ENCODE results near the gene PDE3B. TPM values are rescaled to one million over a fixed set of nuclear protein-coding genes. Genes with fewer than 3 reads are reported as not detected.

The PDE3B gene
- polyA plus RNA-seq, 1 of the 3 experiments (the other 2 are of a cell fraction): 0.26 TPM

- Histone ChIP-seq H3K27ac (ENCODE audit: low read depth in 2 of 2, low read length in 1 of 2) (no peak overlapping the region), H3K4me3 (ENCODE audit: low read depth in 2 of 2, low read length in 1 of 2) (no peak overlapping the region), H3K4me1 (ENCODE audit: control insufficient read depth in 1 of 2, insufficient read depth in 2 of 2, low read depth in 1 of 2, low read length in 1 of 2) (peaks cover 0 to 9% of the 10 kb centered on the region in 2 experiments; a peak in 2 of 4 replicates), H4K20me1 (ENCODE audit: insufficient read depth) (no peaks in the 10 kb centered on the region), H3K4me2 (no peak overlapping the region), H3F3A (replicated peaks; ENCODE audit: insufficient read depth) (no peaks in the 10 kb centered on the region), H3K9me2 (no peaks in the 10 kb centered on the region), H3K27me3 (ENCODE audit: insufficient read depth) (no peaks in the 10 kb centered on the region), H3K9ac (no peak overlapping the region), H3K36me3 (replicated peaks in 1 of 2; ENCODE audit: control insufficient read depth in 1 of 2, insufficient read depth in 2 of 2, low read length in 1 of 2) (no peaks in the 10 kb centered on the region), H3K9me3 (no peaks in the 10 kb centered on the region), H3K79me2 (ENCODE audit: insufficient read depth) (no peaks in the 10 kb centered on the region), H2AFZ (ENCODE audit: low read depth) (no peak overlapping the region)
- ChIA-PET CTCF (no interaction called here), POLR2A (no interaction called here)
- WGBS (ENCODE audit: low lambda C conversion rate): 85% methylated on average over 4 of the region's 4 CpGs
- DNase-seq: no peak
- no peak for TF ChIP-seq PBX3 (IDR thresholded peaks at IDR 0.05)
- TF ChIP-seq ELF1 (IDR thresholded peaks at IDR 0.05): no peak
- TF ChIP-seq RFX5 (IDR thresholded peaks at IDR 0.05; ENCODE audit: low read length): no peak
Observed at GRCh38 chr11:14638561-14638960, 5.0 kb upstream of the PDE3B start.

- Histone ChIP-seq H3K4me2 (no peak overlapping the region), H2AFZ (ENCODE audit: low read depth) (no peak overlapping the region), H3K9ac (no peak overlapping the region), H3K4me3 (ENCODE audit: low read depth in 2 of 2, low read length in 1 of 2) (no peak overlapping the region), H3K27ac (ENCODE audit: low read depth in 2 of 2, low read length in 1 of 2) (no peak overlapping the region), H3K9me3 (no peaks in the 10 kb centered on the region), H3K27me3 (ENCODE audit: insufficient read depth) (no peaks in the 10 kb centered on the region), H4K20me1 (ENCODE audit: insufficient read depth) (no peaks in the 10 kb centered on the region), H3K79me2 (ENCODE audit: insufficient read depth) (no peaks in the 10 kb centered on the region), H3K9me2 (no peaks in the 10 kb centered on the region), H3F3A (replicated peaks; ENCODE audit: insufficient read depth) (no peaks in the 10 kb centered on the region), H3K36me3 (replicated peaks in 1 of 2; ENCODE audit: control insufficient read depth in 1 of 2, insufficient read depth in 2 of 2, low read length in 1 of 2) (no peaks in the 10 kb centered on the region), H3K4me1 (ENCODE audit: control insufficient read depth in 1 of 2, insufficient read depth in 2 of 2, low read depth in 1 of 2, low read length in 1 of 2) (peaks cover 0 to 15% of the 10 kb centered on the region in 2 experiments; a peak in 2 of 4 replicates)
- DNase-seq: no peak
- no peak for TF ChIP-seq MAX (IDR thresholded peaks at IDR 0.05; ENCODE audit: low read depth)
- no peak for TF ChIP-seq FOXM1 (IDR thresholded peaks at IDR 0.05; ENCODE audit: low read depth)
- TF ChIP-seq PBX3 (IDR thresholded peaks at IDR 0.05): no peak
- TF ChIP-seq CTCF (IDR thresholded peaks at IDR 0.05): no peak
- no peak for TF ChIP-seq RCOR1 (IDR thresholded peaks at IDR 0.05; ENCODE audit: low read length)
- TF ChIP-seq MXI1 (IDR thresholded peaks at IDR 0.05; ENCODE audit: low read depth, low read length): no peak
- no peak for TF ChIP-seq FOSL2 (IDR thresholded peaks at IDR 0.05; ENCODE audit: borderline replicate concordance, low read depth)
- TF ChIP-seq POLR2AphosphoS5 (IDR thresholded peaks at IDR 0.05; ENCODE audit: low read depth, low read length): no peak
- no peak for TF ChIP-seq GABPA (IDR thresholded peaks at IDR 0.05; ENCODE audit: low read depth)
- no peak for TF ChIP-seq TAF1 (IDR thresholded peaks at IDR 0.05; ENCODE audit: borderline replicate concordance, low read depth, low read length)
- TF ChIP-seq RFX5 (IDR thresholded peaks at IDR 0.05; ENCODE audit: low read length): no peak
- TF ChIP-seq YY1 (IDR thresholded peaks at IDR 0.05; ENCODE audit: low read depth): no peak
- TF ChIP-seq GATA2 (CRISPR knock-in tag; IDR thresholded peaks at IDR 0.05): no peak
- TF ChIP-seq FOXJ3 (CRISPR knock-in tag; IDR thresholded peaks at IDR 0.05): no peak
- TF ChIP-seq NRF1 (IDR thresholded peaks at IDR 0.05; ENCODE audit: low read depth, low read length): no peak
- no peak for TF ChIP-seq USF2 (IDR thresholded peaks at IDR 0.05; ENCODE audit: borderline replicate concordance, low read depth, low read length)
- TF ChIP-seq IRF3 (IDR thresholded peaks at IDR 0.05; ENCODE audit: low read depth, low read length): no peak
- no peak for TF ChIP-seq RXRA (IDR thresholded peaks at IDR 0.05; ENCODE audit: borderline replicate concordance, low read depth)
- TF ChIP-seq EP300 (IDR thresholded peaks at IDR 0.05; ENCODE audit: borderline replicate concordance in 1 of 2, low read depth in 1 of 2, low read length in 1 of 2): no peak
- POLR2A ChIA-PET: no interaction called here
- CTCF ChIA-PET: no interaction called here
- 92% methylated on average over 4 of the region's 4 CpGs for WGBS (ENCODE audit: low lambda C conversion rate)
Observed at GRCh38 chr11:14641801-14642200, 1.8 kb upstream of the PDE3B start.

All from SK-N-SH (cell line).